Adrenal gland (tissue), 5 donors: ENCODE results near the gene NCL.

Experiments
- POLR2A ChIP-seq, 2 donors: fragments of 450-650 bp; IDR thresholded peaks; one replicate each; pipeline ENCODE4 v1.6.1; 2017; ENCODE audit warnings: antibody characterized with exemption in 2 of 2, mild to moderate bottlenecking in 2 of 2, moderate library complexity in 1 of 2
- TF ChIP-seq, protein P1 (sequence below), 6 experiments: fragments of 450-650 bp in 4 of 6; fragments of 200-600 bp in 2 of 6; sonication (generic) in 1 of 6; IDR thresholded peaks; 1 replicate in 5 of 6; 2 replicates in 1 of 6; pipeline versions ENCODE4 v1.5.1 to v1.8.0; 2016 to 2021; ENCODE audit warnings: antibody characterized with exemption in 6 of 6, mild to moderate bottlenecking in 2 of 6, moderate library complexity in 1 of 6
- donor health status: DM: no; HTN: no; CAD: no.

DNA sequence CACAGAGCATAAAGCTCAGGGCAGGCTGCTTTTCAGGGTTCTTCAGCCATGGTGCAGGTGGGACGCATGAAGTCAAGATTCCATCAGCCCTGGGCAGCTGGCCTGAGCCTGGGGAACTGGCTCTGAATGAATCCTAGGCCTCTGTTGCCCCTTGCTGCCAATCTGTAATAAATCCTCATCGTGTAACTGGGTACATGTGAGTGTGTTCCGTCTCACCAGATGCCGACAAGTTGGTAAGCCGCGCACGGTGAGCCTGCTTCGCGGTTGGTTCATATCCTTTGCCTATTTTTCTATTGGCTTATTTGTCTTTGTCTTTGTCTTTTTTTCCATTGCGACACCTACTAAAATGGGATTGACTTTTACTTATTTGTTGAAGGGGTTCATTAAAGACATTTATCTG, 41.1 kb downstream of the NCL start:
- TF ChIP-seq, protein P1, sequence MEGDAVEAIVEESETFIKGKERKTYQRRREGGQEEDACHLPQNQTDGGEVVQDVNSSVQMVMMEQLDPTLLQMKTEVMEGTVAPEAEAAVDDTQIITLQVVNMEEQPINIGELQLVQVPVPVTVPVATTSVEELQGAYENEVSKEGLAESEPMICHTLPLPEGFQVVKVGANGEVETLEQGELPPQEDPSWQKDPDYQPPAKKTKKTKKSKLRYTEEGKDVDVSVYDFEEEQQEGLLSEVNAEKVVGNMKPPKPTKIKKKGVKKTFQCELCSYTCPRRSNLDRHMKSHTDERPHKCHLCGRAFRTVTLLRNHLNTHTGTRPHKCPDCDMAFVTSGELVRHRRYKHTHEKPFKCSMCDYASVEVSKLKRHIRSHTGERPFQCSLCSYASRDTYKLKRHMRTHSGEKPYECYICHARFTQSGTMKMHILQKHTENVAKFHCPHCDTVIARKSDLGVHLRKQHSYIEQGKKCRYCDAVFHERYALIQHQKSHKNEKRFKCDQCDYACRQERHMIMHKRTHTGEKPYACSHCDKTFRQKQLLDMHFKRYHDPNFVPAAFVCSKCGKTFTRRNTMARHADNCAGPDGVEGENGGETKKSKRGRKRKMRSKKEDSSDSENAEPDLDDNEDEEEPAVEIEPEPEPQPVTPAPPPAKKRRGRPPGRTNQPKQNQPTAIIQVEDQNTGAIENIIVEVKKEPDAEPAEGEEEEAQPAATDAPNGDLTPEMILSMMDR (IDR thresholded peaks at IDR 0.05): no peak
- TF ChIP-seq POLR2A (IDR thresholded peaks at IDR 0.05): no peak
